GM10847 (cell line): ENCODE data around the gene BEST4.

Source experiments
- POLR2A ChIP-seq: IDR thresholded peaks from 2 replicates; pipeline ENCODE4 v1.6.1; 2011; ENCODE audit not compliant: insufficient read length; ENCODE audit errors: extremely low read depth

The BEST4 gene

GRCh38 chr1:44775930-44776729 lies 11.8 kb downstream of the BEST4 start:
- TF ChIP-seq POLR2A, result peak; percentile 20

GRCh38 chr1:44775078-44775929 lies 12.7 kb downstream of the BEST4 start, which contains the start of gene RPS8:
RPS8 (plus strand) TSS chr1:44775540; CDS start chr1:44775597, 57 bp downstream.
- TF ChIP-seq POLR2A, result peak; percentile 97

DNA sequence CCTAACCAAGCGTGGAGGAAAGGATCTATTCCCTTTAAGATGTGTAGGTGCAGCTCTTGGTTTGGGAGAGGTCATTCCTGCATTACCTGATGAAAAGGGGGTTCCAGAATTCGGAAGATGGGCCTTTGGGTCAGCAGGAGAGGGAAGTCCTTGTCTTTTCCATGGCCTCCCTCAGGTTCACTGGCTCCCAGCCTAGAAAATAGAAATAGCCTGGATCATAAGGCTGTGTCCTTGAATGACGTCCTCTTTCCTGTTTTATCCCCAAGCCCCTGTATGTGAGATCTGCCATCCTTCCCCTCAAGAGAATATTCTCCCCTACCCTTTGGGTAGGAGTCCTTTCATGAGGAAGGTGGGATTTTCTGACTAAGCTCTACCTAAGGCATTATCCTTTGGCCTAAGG lies 27.1 kb downstream of the BEST4 start:
- TF ChIP-seq POLR2A, result no peak

- no peak for TF ChIP-seq POLR2A
Measured at GRCh38 chr1:44759077-44759476, 28.9 kb downstream of the BEST4 start.

GRCh38 chr1:44757420-44757819 lies 30.6 kb downstream of the BEST4 start:
- no peak for TF ChIP-seq POLR2A

DNA sequence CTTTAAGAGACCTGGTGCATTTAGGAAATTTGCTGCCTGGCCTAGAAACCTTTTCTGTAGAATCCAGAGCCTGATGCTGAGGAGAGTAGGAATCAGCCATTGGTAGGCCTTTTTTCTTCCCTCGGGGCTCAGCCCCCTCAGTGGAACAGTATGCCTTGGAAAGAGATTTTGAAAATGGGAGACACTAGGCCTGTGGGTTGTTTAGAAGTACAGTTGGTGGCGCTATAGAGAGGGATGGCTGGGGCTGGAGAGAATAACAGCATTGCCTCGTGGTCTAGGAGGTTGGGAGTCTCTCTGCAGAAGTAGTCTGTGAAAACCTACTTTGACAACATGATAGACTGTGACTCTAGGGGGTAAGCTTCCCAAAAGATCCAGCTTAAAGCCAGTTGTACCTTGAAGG lies 40.1 kb downstream of the BEST4 start:
- no peak for TF ChIP-seq POLR2A

- TF ChIP-seq POLR2A, result no peak
Measured at GRCh38 chr1:44743211-44743610, 44.8 kb downstream of the BEST4 start.

GRCh38 chr1:44740179-44740617 lies 47.8 kb downstream of the BEST4 start:
- TF ChIP-seq POLR2A, result no peak

DNA sequence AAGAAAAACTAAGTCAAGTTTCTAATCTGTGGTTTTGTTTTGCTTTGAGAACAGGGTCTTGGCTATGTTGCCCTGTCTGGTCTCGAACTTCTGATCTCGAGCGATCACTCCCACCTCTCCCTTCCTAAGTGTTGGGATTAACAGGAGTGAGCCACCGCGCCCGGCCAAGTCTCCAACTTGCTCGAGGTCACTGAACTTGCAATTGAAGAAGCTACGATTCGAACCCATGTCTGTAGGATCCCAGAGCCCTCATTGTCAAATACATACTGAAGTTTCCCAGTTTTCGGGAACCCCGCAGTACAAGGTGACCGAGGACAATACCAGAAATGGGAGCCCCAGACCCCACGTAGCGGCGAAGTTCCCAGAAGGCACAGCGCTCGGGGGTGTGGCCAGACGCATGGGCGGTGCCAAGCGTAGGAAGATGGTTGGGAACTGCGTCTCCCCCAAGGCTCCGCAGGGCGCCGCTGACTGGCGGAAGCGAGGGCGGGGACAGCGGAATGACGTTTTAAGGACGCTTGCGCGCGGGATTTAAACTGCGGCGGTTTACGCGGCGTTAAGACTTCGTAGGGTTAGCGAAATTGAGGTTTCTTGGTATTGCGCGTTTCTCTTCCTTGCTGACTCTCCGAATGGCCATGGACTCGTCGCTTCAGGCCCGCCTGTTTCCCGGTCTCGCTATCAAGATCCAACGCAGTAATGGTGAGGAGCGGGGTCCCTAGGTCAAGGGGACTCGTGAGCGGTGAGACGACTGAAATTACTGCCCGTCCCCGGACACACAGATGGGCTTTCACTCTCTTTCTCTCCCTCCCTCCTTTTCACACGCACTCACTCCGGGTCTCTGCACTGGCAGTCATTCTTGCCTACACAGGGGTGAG lies 48.4 kb downstream of the BEST4 start, which contains the start of gene KIF2C:
Gene KIF2C, plus strand, starts transcription at position 531 of the 872 bp plus-strand sequence. Its CDS starts 96 bp downstream, at position 627.
- TF ChIP-seq POLR2A, result peak; percentile 85

GRCh38 chr1:44735992-44736391 lies 52.0 kb downstream of the BEST4 start:
- TF ChIP-seq POLR2A, result no peak

- no peak for TF ChIP-seq POLR2A
Measured at GRCh38 chr1:44733784-44734183, 54.2 kb downstream of the BEST4 start.
